Activated naive CD4-positive, alpha-beta T cell treated with anti-CD3 and anti-CD28 coated beads for 36 hours (primary cell): Measurements from ENCODE around the gene VEPH1. TPM values are rescaled to one million over a fixed set of nuclear protein-coding genes. Genes with fewer than 3 reads are reported as not detected.

Source experiments
- CTCF ChIA-PET: fragments of 350-600 bp; sonication (Branson Sonifier 250); formaldehyde crosslinking; loops from one replicate; lab custom pipeline; 2021; ENCODE audit warnings: antibody characterized with exemption; lab: Charles Lee
- DNase-seq: peaks from one replicate; pipeline ENCODE4 v3.0.0-alpha.2; 2020
- H3K27ac Mint-ChIP-seq: one replicate; pipeline ENCODE4 v1.8.0; 2021; ENCODE audit warnings: mild to moderate bottlenecking, mixed read lengths
- H3K27me3 Mint-ChIP-seq: one replicate; pipeline ENCODE4 v1.8.0; 2021; ENCODE audit warnings: low read depth, mixed read lengths
- H3K36me3 Mint-ChIP-seq: one replicate; pipeline ENCODE4 v1.8.0; 2021; ENCODE audit warnings: low read depth, mixed read lengths
- H3K4me1 Mint-ChIP-seq: one replicate; pipeline ENCODE4 v1.8.0; 2021; ENCODE audit warnings: low read depth, mixed read lengths
- H3K4me3 Mint-ChIP-seq: one replicate; pipeline ENCODE4 v1.8.0; 2021; ENCODE audit warnings: mild to moderate bottlenecking, moderate library complexity, mixed read lengths
- H3K9me3 Mint-ChIP-seq: one replicate; pipeline ENCODE4 v1.8.0; 2021; ENCODE audit warnings: mixed read lengths
- intact Hi-C: fragments of 100-400 bp; cut with micrococcal nuclease; formaldehyde crosslinking; loops from one replicate; pipeline ENCODE4 v1.15.1; 2023
- total RNA-seq, 2 experiments: library from RNA; stranded (reverse); gene quantifications; one replicate each; pipeline ENCODE4 v1.2.3, GENCODE V29; 2021

VEPH1 gene
- total RNA-seq, 2 experiments from 2014 or later = not detected

GRCh38 chr3:157516928-157517327 is 13.7 kb upstream of the VEPH1 start:
- CTCF ChIA-PET = no interaction called here
- Mint-ChIP-seq H3K27ac (no peak overlapping the region), H3K27me3 (no peaks in the 10 kb centered on the region), H3K9me3 (no peaks in the 10 kb centered on the region), H3K36me3 (no peaks in the 10 kb centered on the region), H3K4me3 (no peak overlapping the region), H3K4me1 (no peaks in the 10 kb centered on the region)
- intact Hi-C loops = no loop called here
- no peak for DNase-seq

- Mint-ChIP-seq H3K36me3 (no peaks in the 10 kb centered on the region), H3K27ac (no peak overlapping the region), H3K4me3 (no peak overlapping the region), H3K27me3 (no peaks in the 10 kb centered on the region), H3K4me1 (no peaks in the 10 kb centered on the region), H3K9me3 (no peaks in the 10 kb centered on the region)
- DNase-seq = no peak
- CTCF ChIA-PET = no interaction called here
- intact Hi-C loops = no loop called here
These were observed 12.2 kb upstream of the VEPH1 start for GRCh38 chr3:157515398-157515797.

DNA sequence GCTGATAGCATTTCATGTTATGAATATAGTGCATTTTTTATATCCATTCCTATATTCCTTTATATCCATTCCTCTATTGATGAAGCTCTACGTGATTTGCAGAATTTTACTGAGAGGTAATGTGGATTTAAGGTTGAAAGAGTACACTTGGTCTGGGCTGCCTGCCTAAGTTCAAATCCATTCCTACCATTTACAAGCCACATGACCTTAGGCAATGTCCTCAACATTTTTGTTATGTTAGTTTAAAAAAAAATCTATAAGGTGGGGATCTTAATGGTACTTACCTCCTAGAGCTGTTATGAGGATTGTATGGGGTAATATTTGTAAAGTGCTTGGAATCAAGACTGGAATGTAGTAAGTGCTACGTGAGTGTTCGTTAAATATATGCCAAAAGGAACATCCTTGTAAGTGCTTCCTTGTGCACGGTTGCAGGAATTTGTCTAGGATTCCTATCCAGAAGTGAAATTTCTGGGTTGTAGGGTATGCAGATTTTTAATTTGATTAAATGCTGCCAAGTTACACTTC is 11.2 kb upstream of the VEPH1 start:
- CTCF ChIA-PET = no interaction called here
- no peak overlapping the region for H3K27ac Mint-ChIP-seq
- no peaks in the 10 kb centered on the region for H3K36me3 Mint-ChIP-seq
- no peaks in the 10 kb centered on the region for H3K4me1 Mint-ChIP-seq
- DNase-seq = no peak
- no peak overlapping the region for H3K4me3 Mint-ChIP-seq
- no peaks in the 10 kb centered on the region for H3K9me3 Mint-ChIP-seq
- intact Hi-C loops = no loop called here
- no peaks in the 10 kb centered on the region for H3K27me3 Mint-ChIP-seq

DNA sequence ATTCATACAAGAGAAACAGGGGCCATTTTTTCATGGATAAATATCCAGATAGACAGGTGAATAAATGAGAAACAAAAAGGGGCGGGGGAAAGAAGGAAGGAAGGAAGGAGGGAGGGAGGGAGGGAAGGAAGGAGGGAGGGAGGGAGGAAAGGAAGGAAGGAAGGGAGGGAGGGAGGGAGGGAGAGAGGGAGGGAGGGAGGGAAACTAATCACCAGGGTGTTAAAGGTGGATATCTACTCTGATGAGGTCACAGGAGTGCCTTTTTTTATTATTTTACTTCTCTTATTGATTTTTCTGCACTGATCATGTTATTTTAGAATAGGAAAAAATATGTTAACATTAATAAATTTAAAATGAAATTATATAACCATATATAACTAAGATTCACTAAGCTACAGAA is 10.4 kb upstream of the VEPH1 start:
- CTCF ChIA-PET = interaction anchor here (0.8 kb wide), 1 partner anchor 12 kb away, joined by 3 read pairs; no protein-coding TSS in a partner anchor

GRCh38 chr3:157512534-157512933 is 9.3 kb upstream of the VEPH1 start:
- H3K27me3 Mint-ChIP-seq = peaks cover 4% of the 10 kb centered on the region
- CTCF ChIA-PET = no interaction called here
- H3K9me3 Mint-ChIP-seq = no peaks in the 10 kb centered on the region
- no peak overlapping the region for H3K27ac Mint-ChIP-seq
- H3K4me1 Mint-ChIP-seq = no peaks in the 10 kb centered on the region
- H3K4me3 Mint-ChIP-seq = no peak overlapping the region
- H3K36me3 Mint-ChIP-seq = no peaks in the 10 kb centered on the region
- DNase-seq = no peak
- intact Hi-C loops = no loop called here

More for the DNA sequence above, 10.4 kb upstream of the VEPH1 start:
- no peaks in the 10 kb centered on the region for H3K36me3 Mint-ChIP-seq
- no peaks in the 10 kb centered on the region for H3K4me1 Mint-ChIP-seq
- no peak overlapping the region for H3K4me3 Mint-ChIP-seq
- no peak overlapping the region for H3K27ac Mint-ChIP-seq
- H3K27me3 Mint-ChIP-seq = peaks cover 1% of the 10 kb centered on the region
- DNase-seq = no peak
- no peaks in the 10 kb centered on the region for H3K9me3 Mint-ChIP-seq
- intact Hi-C loops = no loop called here

DNA sequence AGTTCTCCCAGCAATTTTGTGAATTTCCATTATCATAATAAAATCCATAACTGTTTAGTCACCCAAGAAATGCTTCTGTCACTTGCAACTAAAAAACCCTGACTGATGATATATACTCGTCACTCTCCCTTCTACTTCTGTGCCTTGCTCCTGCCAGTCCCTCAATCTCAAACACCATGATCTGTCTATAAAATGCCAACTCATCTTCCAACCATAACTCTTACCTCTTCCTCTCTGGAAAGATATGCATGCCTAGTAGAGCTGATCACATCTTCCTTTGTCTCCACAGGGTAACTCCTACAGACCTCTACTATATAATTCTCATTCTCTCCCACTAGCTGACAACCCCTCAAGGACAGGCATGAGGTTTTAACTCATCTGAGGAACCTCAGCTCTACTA is 5.2 kb upstream of the VEPH1 start:
- intact Hi-C loops = no loop called here
- H3K9me3 Mint-ChIP-seq = no peaks in the 10 kb centered on the region
- CTCF ChIA-PET = interaction anchor here (0.5 kb wide), 1 partner anchor 14 kb away, joined by 3 read pairs; no protein-coding TSS in a partner anchor

DNA sequence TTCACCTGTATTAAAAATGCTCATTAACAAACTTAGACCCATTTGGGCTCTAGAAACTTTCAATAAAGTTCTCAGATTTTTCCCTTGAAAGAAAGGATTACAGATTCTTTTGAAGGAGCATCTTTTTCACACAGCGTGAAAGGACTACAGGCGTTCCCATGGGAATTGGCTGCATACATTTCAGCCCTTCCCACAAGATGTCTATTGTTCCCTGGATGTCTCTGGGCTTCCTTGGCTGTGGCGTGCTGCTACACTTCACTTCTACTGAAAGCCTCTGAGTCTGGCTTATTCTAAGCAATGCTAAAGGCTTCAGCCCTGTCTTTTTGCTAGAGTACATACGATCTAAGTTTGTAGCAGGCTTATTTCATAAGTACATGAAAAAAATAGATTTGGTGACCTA is 1.4 kb downstream of the VEPH1 start:
- CTCF ChIA-PET = interaction anchor here (1.2 kb wide), 1 partner anchor 12 kb away, joined by 3 read pairs; no protein-coding TSS in a partner anchor
- no peaks in the 10 kb centered on the region for H3K36me3 Mint-ChIP-seq
- no peak overlapping the region for H3K4me3 Mint-ChIP-seq
- no peaks in the 10 kb centered on the region for H3K9me3 Mint-ChIP-seq
- peaks cover 34% of the 10 kb centered on the region for H3K27me3 Mint-ChIP-seq
- H3K27ac Mint-ChIP-seq = no peak overlapping the region
- intact Hi-C loops = no loop called here
- peaks cover 10% of the 10 kb centered on the region for H3K4me1 Mint-ChIP-seq
- DNase-seq = no peak

More for the DNA sequence above, 5.2 kb upstream of the VEPH1 start:
- DNase-seq = no peak
- Mint-ChIP-seq H3K4me3 (no peak overlapping the region), H3K4me1 (no peaks in the 10 kb centered on the region), H3K27me3 (peaks cover 7% of the 10 kb centered on the region), H3K27ac (no peak overlapping the region), H3K36me3 (no peaks in the 10 kb centered on the region)

DNA sequence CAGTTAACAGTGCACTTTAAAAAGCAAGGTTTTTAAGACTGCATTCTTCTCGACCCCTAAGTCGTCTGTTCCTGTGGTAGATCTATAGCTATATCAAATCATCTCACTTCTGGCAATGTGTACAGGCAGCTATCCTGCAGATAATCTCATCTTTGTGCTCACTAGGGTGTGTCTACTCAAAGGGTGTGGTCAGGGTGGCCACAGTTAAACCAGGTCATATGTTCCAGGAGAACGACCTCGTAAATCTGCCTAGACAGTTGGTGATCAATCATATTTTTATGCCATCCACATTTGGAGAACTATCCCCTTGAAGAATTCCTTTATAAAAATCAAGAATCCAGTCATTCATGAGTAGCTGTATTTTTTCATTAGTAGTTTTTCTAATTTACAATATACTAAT is 3.0 kb downstream of the VEPH1 start:
- no peaks in the 10 kb centered on the region for H3K36me3 Mint-ChIP-seq
- CTCF ChIA-PET = no interaction called here
- no peak overlapping the region for H3K27ac Mint-ChIP-seq

GRCh38 chr3:157499342-157499963 is 3.8 kb downstream of the VEPH1 start:
- Mint-ChIP-seq H3K4me3 (no peak overlapping the region), H3K4me1 (peaks cover 10% of the 10 kb centered on the region), H3K9me3 (no peaks in the 10 kb centered on the region), H3K27me3 (peaks cover 36% of the 10 kb centered on the region), H3K27ac (no peak overlapping the region), H3K36me3 (no peaks in the 10 kb centered on the region)
- intact Hi-C loops = loop anchor here (10.0 kb wide), 1 partner anchor 265 kb away; no protein-coding TSS in a partner anchor
- CTCF ChIA-PET = interaction anchor here (2.0 kb wide), 1 partner anchor 33 kb away, joined by 6 read pairs; no protein-coding TSS in a partner anchor
- peak; percentile 15 for DNase-seq

More for the DNA sequence above, 3.0 kb downstream of the VEPH1 start:
- H3K27me3 Mint-ChIP-seq = peaks cover 34% of the 10 kb centered on the region
- no peak for DNase-seq
- no peak overlapping the region for H3K4me3 Mint-ChIP-seq
- H3K9me3 Mint-ChIP-seq = no peaks in the 10 kb centered on the region
- peaks cover 10% of the 10 kb centered on the region for H3K4me1 Mint-ChIP-seq
- intact Hi-C loops = no loop called here

DNA sequence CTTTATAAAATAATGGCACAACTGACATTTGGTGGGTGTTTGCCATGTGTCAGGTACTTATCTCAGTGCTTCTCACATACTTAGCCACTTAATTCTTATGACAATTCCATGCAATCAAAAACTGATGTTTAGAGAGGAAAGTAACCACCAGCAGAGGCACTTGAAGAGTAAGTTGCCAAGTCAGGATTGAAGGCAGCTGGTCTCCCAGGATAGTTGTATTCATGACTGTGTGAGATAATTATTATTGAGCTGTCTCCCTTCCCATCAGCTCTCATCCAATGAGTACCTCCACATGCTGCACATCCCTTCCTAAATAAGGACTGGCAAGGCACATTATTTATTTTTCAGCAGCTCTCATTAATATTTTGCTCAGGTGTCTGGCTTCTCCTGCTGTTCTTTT is 4.8 kb downstream of the VEPH1 start:
- Mint-ChIP-seq H3K27ac (no peak overlapping the region), H3K4me3 (no peak overlapping the region), H3K4me1 (peaks cover 10% of the 10 kb centered on the region), H3K9me3 (no peaks in the 10 kb centered on the region), H3K27me3 (peaks cover 43% of the 10 kb centered on the region), H3K36me3 (no peaks in the 10 kb centered on the region)
- intact Hi-C loops = loop anchor here (10.0 kb wide), 1 partner anchor 264 kb away; no protein-coding TSS in a partner anchor
- DNase-seq = no peak
- CTCF ChIA-PET = interaction anchor here (2.0 kb wide), 1 partner anchor 34 kb away, joined by 6 read pairs; no protein-coding TSS in a partner anchor

DNA sequence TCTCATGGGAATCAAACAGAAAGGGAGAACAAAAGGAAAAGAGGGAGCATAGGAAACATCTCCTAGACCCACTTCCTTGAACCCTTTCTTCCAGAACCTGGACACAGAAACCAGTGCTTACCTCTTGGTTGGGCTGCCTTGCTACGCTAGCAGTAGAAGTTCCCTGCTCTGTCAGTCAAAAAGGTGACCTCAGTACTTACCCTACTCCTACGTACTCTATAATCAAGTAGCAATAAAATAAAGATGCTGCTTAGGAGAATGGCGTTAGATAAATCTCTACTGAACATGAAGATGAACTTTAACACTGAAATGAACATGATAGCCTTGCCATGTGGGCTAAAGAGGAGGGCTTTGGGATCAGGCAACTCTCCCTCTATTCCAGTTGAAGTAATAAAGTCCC is 7.4 kb downstream of the VEPH1 start:
- H3K4me1 Mint-ChIP-seq = peaks cover 10% of the 10 kb centered on the region
- no peak overlapping the region for H3K4me3 Mint-ChIP-seq
- intact Hi-C loops = loop anchor here (10.0 kb wide), 1 partner anchor 261 kb away; no protein-coding TSS in a partner anchor
- H3K9me3 Mint-ChIP-seq = no peaks in the 10 kb centered on the region
- CTCF ChIA-PET = no interaction called here
- H3K36me3 Mint-ChIP-seq = no peaks in the 10 kb centered on the region
- H3K27ac Mint-ChIP-seq = no peak overlapping the region
- no peak for DNase-seq
- H3K27me3 Mint-ChIP-seq = peaks cover 38% of the 10 kb centered on the region

DNA sequence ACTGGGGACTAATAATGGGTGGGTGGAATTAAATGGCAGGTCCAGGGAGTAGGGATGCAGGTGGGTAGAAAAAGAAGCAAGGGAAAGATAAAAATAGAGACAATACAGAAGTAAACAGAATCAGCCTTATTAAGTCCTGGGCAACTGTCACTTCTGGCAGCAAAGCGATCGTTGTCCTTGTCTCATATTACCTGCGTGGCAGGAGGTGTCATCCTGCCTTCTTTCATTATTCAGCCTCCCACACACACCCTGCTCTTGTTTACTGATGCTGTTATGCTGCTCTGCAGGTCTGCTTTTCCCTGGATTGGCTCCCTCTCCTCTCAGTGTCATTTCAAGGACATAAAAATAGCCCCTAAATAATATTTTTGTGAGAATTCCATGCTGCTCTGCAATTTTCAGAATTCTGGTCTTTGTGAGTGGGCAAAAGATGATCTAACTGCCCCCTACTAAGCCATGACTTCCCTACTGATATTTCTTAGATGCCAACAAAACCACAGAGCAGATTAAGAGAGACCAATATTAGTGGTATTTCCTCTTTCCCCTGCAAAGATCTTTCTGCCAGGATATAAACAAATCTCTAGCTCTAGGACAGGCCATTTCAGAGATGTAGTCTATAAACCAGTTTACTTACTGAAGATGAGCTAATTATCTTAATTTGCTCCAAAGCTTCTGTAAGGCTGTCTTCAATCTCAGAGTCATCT is 8.5 kb downstream of the VEPH1 start:
- CTCF ChIA-PET = interaction anchor here (0.6 kb wide), 1 partner anchor 1405 kb away, joined by 4 read pairs; no protein-coding TSS in a partner anchor
- no peaks in the 10 kb centered on the region for H3K9me3 Mint-ChIP-seq
- H3K36me3 Mint-ChIP-seq = no peaks in the 10 kb centered on the region
- H3K27ac Mint-ChIP-seq = no peak overlapping the region
- no peak for DNase-seq
- H3K4me1 Mint-ChIP-seq = peaks cover 6% of the 10 kb centered on the region
- intact Hi-C loops = loop anchor here (10.0 kb wide), 1 partner anchor 260 kb away; no protein-coding TSS in a partner anchor
- H3K27me3 Mint-ChIP-seq = peaks cover 31% of the 10 kb centered on the region
- H3K4me3 Mint-ChIP-seq = no peak overlapping the region
